Muscle layer of colon (tissue), 2 donors: ENCODE data around the gene NAGK.
"Not testable (repeated sequence)": the region's sequence is repeated elsewhere in the genome, so short reads cannot be mapped to it uniquely, and the experiment has no call there.

Experiments
- H3K27ac ChIP-seq: one replicate; pipeline ENCODE4 v1.7.0; 2013; ENCODE audit warnings: low read depth, mild to moderate bottlenecking, low read length, moderate library complexity
- H3K27me3 ChIP-seq, 2 donors: one replicate each; pipeline ENCODE4 v1.7.0; 2013; ENCODE audit warnings: low read length in 2 of 2, mild to moderate bottlenecking in 2 of 2; ENCODE audit not compliant: insufficient read depth in 2 of 2, control insufficient read depth in 1 of 2
- H3K36me3 ChIP-seq: one replicate; pipeline ENCODE4 v1.7.0; 2013; ENCODE audit warnings: mild to moderate bottlenecking, low read length; ENCODE audit not compliant: insufficient read depth
- H3K4me1 ChIP-seq: one replicate; pipeline ENCODE4 v1.7.0; 2013; ENCODE audit warnings: mild to moderate bottlenecking, low read length; ENCODE audit not compliant: insufficient read depth
- H3K4me3 ChIP-seq, 2 donors: one replicate each; pipeline ENCODE4 v1.7.0; 2013; ENCODE audit warnings: low read length in 2 of 2, low read depth in 1 of 2, mild to moderate bottlenecking in 1 of 2, moderate library complexity in 1 of 2
- H3K9ac ChIP-seq: one replicate; pipeline ENCODE4 v1.7.0; 2013; ENCODE audit warnings: low read length
- H3K9me3 ChIP-seq: one replicate; pipeline ENCODE4 v1.7.0; 2013; ENCODE audit warnings: mild to moderate bottlenecking, low read length
- donor health status: abdominal sarcoma.
- donor health status: Adenocarcinoma of cecum.

The NAGK gene

DNA sequence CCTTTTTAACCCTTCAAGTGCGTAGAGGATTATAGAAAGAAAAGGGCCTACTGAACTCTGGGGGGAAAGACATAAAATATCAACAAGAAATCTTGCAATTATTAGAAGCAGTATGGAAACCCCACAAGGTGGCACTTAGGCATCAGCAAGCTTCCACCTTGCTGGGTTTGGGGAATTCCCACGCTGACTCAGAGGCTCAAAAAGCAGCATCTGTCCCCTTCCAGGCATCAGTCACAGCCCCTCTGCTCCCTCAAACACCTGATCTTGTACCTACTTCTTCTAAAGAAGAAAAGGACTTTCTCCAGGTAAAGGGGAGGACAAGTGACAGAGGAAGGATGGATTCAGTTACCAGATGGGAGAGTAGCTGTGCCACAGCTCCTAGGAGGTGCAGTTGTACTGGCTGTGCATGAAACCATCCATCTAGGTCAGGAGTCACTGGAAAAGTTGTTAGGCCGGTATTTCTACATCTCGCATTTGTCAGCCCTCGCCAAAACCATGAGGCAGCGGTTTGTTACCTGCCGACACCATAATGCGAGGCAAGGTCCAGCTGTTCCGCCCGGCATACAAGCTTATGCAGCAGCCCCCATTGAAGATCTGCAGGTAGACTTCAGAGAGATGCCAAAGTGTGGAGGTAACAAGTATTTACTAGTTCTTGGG is 18.6 kb upstream of the NAGK start:
- H3K27ac ChIP-seq, H3K4me1 ChIP-seq, H3K4me3 ChIP-seq, H3K27me3 ChIP-seq, H3K9me3 ChIP-seq, H3K36me3 ChIP-seq, H3K9ac ChIP-seq: not testable (repeated sequence)

DNA sequence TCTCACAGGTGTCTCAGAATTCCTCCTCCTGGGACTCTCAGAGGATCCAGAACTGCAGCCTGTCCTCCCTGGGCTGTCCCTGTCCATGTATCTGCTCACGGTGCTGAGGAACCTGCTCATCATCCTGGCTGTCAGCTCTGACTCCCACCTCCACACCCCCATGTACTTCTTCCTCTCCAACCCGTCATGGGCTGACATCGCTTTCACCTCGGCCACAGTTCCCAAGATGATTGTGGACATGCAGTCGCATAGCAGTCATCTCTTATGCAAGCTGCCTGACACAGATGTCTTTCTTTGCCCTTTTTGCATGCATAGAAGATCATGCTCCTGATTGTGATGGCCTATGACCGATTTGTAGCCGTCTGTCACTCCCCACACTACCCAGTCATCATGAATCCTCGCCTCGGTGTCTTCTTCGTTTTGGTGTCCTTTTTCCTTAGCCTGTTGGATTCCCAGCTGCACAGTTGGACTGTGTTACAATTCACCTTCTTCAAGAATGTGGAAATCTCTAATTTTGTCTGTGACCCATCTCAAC is 13.2 kb upstream of the NAGK start:
- H3K4me1 ChIP-seq, H3K36me3 ChIP-seq, H3K27ac ChIP-seq, H3K9me3 ChIP-seq, H3K9ac ChIP-seq, H3K4me3 ChIP-seq, H3K27me3 ChIP-seq: not testable (repeated sequence)

- Histone ChIP-seq H3K4me1 (no peaks in the 10 kb centered on the region), H3K9ac (no peak overlapping the region), H3K27ac (no peak overlapping the region), H3K4me3 (no peak overlapping the region), H3K36me3 (no peaks in the 10 kb centered on the region), H3K27me3 (no peaks in the 10 kb centered on the region), H3K9me3 (no peaks in the 10 kb centered on the region)
Measured at GRCh38 chr2:71060211-71060610, 8.2 kb upstream of the NAGK start.

GRCh38 chr2:71060871-71061270 is 7.6 kb upstream of the NAGK start:
- H3K9me3 ChIP-seq, result no peaks in the 10 kb centered on the region
- H3K4me3 ChIP-seq, result no peak overlapping the region
- no peak overlapping the region for H3K9ac ChIP-seq
- H3K27ac ChIP-seq, result no peak overlapping the region
- H3K27me3 ChIP-seq, result no peaks in the 10 kb centered on the region
- no peaks in the 10 kb centered on the region for H3K36me3 ChIP-seq
- H3K4me1 ChIP-seq, result no peaks in the 10 kb centered on the region

DNA sequence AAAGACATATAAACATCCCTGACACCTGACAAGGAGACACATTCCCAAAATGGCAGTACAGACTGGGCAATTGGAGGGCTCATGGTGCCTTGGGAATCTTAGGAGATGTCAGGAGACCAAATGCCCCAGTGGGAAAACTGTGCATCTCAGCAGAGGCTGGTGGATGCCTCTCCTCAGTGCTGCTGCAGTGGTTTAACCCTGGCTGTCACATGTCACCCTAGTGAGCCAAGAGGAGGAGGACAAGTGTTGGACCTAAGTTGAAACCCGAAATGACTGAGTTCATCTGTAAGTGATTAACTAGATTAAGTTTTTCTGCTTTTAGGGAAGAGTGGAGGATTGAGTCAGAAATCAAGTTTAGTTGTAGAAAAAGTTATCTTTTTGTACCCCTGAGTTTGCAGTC is 5.2 kb upstream of the NAGK start:
- H3K9me3 ChIP-seq, result no peaks in the 10 kb centered on the region

DNA sequence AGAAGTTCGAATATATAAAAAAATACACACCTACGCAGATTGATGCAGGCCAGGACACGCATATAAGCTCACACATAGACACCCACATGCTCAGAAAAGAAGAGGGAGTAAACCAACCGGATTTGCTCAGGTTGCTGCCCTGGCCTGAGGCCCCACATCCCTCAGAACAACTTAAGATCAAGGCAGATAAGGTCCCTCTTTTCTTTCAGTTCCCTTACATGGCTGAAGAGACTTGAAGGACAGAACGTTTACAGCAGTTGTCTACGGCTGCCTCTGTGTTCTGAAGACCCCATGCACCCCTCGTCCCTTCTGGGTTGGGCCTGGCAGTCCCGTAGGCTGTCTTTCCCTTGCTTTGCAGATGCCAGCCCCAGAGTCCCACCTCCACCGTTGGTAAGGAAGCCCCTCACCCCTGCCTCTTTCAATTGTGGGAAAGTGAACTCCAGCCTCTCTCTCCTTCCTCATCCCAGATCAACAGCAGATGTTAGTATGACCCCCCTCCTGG is 4.3 kb upstream of the NAGK start:
- no peak overlapping the region for H3K9ac ChIP-seq
- H3K27me3 ChIP-seq, result no peaks in the 10 kb centered on the region
- no peaks in the 10 kb centered on the region for H3K9me3 ChIP-seq
- no peaks in the 10 kb centered on the region for H3K36me3 ChIP-seq
- H3K27ac ChIP-seq, result no peak overlapping the region
- no peak overlapping the region for H3K4me3 ChIP-seq
- H3K4me1 ChIP-seq, result peaks cover 2% of the 10 kb centered on the region

More for the DNA sequence above, 5.2 kb upstream of the NAGK start:
- Histone ChIP-seq H3K27me3 (no peaks in the 10 kb centered on the region), H3K4me1 (no peaks in the 10 kb centered on the region), H3K9ac (no peak overlapping the region), H3K4me3 (no peak overlapping the region), H3K36me3 (no peaks in the 10 kb centered on the region), H3K27ac (no peak overlapping the region)

- H3K27me3 ChIP-seq, result no peaks in the 10 kb centered on the region
- H3K9me3 ChIP-seq, result no peaks in the 10 kb centered on the region
- peaks cover 10% of the 10 kb centered on the region for H3K4me1 ChIP-seq
- no peak overlapping the region for H3K9ac ChIP-seq
- H3K27ac ChIP-seq, result no peak overlapping the region
- no peak overlapping the region for H3K4me3 ChIP-seq
- H3K36me3 ChIP-seq, result no peaks in the 10 kb centered on the region
Measured at GRCh38 chr2:71064754-71065621, 3.5 kb upstream of the NAGK start.

DNA sequence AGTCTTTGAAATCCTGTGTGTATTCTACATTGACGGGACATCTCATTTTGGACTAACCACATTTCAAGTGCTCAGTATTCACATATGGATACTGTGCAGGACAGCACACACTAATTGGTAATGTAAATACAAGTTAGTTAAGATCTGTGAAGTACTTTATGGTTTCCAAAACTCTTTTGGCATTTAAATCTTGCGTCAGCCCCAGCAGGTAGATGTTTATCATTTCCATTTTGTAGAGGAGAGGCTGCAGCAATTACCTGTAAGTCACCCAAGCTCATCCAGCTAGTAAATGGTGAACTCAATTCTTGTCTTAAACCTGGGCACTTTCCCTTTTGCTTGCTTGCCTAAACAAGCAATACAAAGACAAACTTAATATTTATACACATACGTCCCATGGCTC is 1.6 kb upstream of the NAGK start:
- Histone ChIP-seq H3K9me3 (no peaks in the 10 kb centered on the region), H3K36me3 (peaks cover 6% of the 10 kb centered on the region), H3K27ac (no peak overlapping the region), H3K9ac (no peak overlapping the region), H3K4me3 (no peak overlapping the region), H3K4me1 (peaks cover 29% of the 10 kb centered on the region), H3K27me3 (no peaks in the 10 kb centered on the region)

DNA sequence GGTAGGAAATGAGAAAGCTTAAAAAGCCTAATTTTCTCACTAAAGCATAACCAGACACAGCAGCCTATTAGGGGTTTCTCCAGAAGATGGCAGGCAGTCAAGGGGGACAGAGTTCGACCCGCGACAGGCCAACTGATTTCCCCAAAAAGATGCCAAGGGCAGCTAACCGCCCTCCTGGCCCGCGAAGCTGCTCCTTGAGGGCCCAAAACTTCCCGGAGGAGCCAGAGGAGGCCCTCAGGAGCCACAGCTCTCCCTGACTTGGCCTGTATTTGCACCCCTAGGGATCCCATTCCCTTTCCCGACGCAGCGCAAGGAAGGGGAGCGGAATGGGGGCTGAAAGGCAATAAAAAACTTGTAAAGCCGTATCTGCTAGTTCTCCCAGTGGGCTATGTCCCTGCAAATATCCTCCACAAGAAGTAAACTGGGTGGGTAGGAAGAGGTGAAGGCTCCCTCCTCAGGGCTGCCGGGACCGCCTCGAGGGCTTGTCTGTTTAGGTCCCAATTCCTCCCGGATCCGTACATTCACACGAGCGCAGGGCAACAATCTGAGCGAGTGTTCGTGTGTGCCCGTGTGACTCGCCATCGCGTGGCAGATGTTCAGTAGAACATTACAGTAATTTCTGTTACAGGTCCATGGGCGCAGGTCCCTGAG is 756 bp upstream of the NAGK start:
- Histone ChIP-seq H3K27ac (peak overlapping the region; percentile 95), H3K9me3 (no peaks in the 10 kb centered on the region), H3K4me1 (peaks cover 29% of the 10 kb centered on the region), H3K4me3 (peak overlapping the region; percentile 54 to 73), H3K9ac (peak overlapping the region; percentile 77), H3K36me3 (peaks cover 10% of the 10 kb centered on the region), H3K27me3 (no peaks in the 10 kb centered on the region)

DNA sequence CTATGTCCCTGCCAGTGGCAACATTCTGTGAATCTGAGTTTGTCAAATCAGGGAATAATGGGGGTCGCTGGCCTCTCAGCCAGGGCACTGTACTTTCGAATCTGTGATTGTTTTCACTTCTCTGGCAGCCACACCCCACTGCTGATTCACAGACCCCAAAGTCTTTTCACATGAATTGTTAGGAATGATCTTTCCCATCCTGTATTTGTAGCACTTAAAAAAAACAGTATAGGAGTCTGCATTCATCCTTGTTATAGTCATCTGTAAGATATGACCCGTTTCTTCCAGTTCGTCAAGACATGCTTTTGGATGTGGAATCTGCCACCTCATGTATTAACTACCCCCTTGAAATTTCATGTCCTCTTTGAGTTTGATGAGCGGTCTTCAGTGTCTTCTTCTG is 928 bp downstream of the NAGK start:
- Histone ChIP-seq H3K27ac (peak overlapping the region; percentile 95), H3K9ac (peak overlapping the region; percentile 40), H3K4me3 (peak overlapping the region; percentile 54 to 73), H3K9me3 (no peaks in the 10 kb centered on the region), H3K27me3 (no peaks in the 10 kb centered on the region), H3K36me3 (peaks cover 27% of the 10 kb centered on the region), H3K4me1 (peaks cover 29% of the 10 kb centered on the region)
